VCaP (cell line): Measurements from ENCODE around the gene HLA-DMB.

Source experiments
- H3K27ac ChIP-seq: fragments of 450-650 bp; 2 replicates; pipeline ENCODE4 v1.5.1; 2017
- CTCF ChIP-seq: fragments of 450-650 bp; conservative IDR thresholded peaks from 2 replicates; pipeline ENCODE4 v1.5.1; 2017; ENCODE audit warnings: mild to moderate bottlenecking, moderate library complexity

HLA-DMB gene

GRCh38 chr6:32964776-32965175 lies 23.9 kb upstream of the HLA-DMB start:
- TF ChIP-seq CTCF, result no peak
- H3K27ac ChIP-seq, result peak overlapping the region; percentile 100

GRCh38 chr6:32963866-32964265 lies 23.0 kb upstream of the HLA-DMB start:
- no peak for TF ChIP-seq CTCF

GRCh38 chr6:32962213-32962826 lies 21.5 kb upstream of the HLA-DMB start:
- no peak overlapping the region for H3K27ac ChIP-seq
- no peak for TF ChIP-seq CTCF

More at GRCh38 chr6:32963866-32964265, 23.0 kb upstream of the HLA-DMB start:
- H3K27ac ChIP-seq, result peak overlapping the region; percentile 100

- H3K27ac ChIP-seq, result no peak overlapping the region
- TF ChIP-seq CTCF, result no peak
Observed at GRCh38 chr6:32960563-32960962, 19.7 kb upstream of the HLA-DMB start.

GRCh38 chr6:32956176-32956575 lies 15.3 kb upstream of the HLA-DMB start:
- H3K27ac ChIP-seq, result no peak overlapping the region
- TF ChIP-seq CTCF, result no peak

- H3K27ac ChIP-seq, result no peak overlapping the region
- TF ChIP-seq CTCF, result 0 out of 2 replicates have a peak, but pooled peaks have one; percentile 8
Observed at GRCh38 chr6:32954986-32955802, 14.4 kb upstream of the HLA-DMB start.

- H3K27ac ChIP-seq, result no peak overlapping the region
Observed at GRCh38 chr6:32954267-32954666, 13.4 kb upstream of the HLA-DMB start.

More at GRCh38 chr6:32954267-32954666, 13.4 kb upstream of the HLA-DMB start:
- TF ChIP-seq CTCF, result no peak
